Left hindlimb (tissue), 1 donor: Measurements from ENCODE around the gene CDC42BPA.
"Not testable (repeated sequence)": the region's sequence is repeated elsewhere in the genome, so short reads cannot be mapped to it uniquely, and the experiment has no call there.

Experiments
- DNase-seq: peaks from one replicate; pipeline ENCODE4 v3.0.0-alpha.2; 2018

Gene CDC42BPA

GRCh38 chr1:227125929-227126545, 192.3 kb downstream of the CDC42BPA start:
- no peak for DNase-seq

- no peak for DNase-seq
Observed at GRCh38 chr1:227124473-227124872, 193.8 kb downstream of the CDC42BPA start.

- DNase-seq, result no peak
Observed at GRCh38 chr1:227120826-227121225, 197.5 kb downstream of the CDC42BPA start.

GRCh38 chr1:227112538-227112937, 205.8 kb downstream of the CDC42BPA start:
- no peak for DNase-seq

GRCh38 chr1:227111782-227112181, 206.5 kb downstream of the CDC42BPA start:
- no peak for DNase-seq

DNA sequence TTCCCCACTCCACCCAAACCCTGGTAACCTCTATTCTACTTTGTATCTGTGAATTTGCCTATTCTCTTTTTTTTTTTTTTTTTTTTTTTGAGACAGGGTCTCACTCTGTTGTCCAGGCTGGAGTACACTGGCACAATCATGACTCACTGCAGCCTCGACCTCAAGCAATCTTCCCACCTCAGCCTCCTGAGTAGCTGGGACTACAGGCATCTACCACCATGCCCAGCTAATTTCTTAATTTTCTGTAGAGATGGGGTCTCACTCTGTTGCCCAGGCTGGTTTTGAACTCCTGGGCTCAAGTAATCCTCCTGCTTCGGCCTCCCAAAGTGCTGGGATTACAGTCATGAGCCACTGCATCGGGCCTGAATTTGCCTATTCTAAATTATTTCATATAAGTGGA, 213.0 kb downstream of the CDC42BPA start:
- DNase-seq, result not testable (repeated sequence)

DNA sequence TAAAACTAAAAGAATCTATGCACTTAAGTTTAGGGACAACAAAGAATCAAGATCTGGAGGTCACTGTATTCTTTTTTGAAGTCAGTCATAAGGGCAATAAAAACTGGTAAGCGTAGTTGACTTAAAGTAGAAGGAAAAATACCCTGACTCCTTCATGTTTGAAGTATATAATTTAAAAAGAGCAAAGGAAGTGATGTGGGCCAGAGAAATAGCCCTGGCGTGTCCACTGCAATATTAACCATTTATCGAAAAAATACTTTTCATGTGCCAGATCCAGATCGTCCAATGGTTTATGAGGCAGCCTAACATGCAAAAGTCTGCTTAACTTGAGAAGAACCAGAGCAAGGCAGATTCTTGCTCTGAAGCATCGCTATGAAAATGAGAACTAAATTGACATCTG, 216.2 kb downstream of the CDC42BPA start:
- DNase-seq, result no peak

- no peak for DNase-seq
Observed at GRCh38 chr1:227094249-227094966, 223.9 kb downstream of the CDC42BPA start.

GRCh38 chr1:227093309-227093708, 225.0 kb downstream of the CDC42BPA start:
- no peak for DNase-seq

DNA sequence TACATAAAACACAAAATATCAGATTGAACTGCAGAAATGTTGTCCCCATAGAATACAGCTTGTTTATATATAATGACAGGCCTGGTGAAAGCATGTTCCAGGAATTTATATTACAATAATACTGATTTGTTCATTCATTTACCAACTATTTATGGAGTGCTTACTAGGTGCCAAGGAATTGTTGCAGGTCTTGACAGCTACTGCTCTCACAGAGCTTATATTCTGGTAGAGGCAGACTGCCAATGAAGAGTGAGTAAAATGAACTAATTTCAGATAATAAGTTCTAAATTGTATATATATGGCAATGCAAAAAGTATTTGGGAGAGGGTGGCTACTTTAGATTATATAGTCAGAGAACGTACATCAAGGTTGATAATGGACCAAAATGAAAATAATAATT, 226.2 kb downstream of the CDC42BPA start:
- DNase-seq, result no peak

DNA sequence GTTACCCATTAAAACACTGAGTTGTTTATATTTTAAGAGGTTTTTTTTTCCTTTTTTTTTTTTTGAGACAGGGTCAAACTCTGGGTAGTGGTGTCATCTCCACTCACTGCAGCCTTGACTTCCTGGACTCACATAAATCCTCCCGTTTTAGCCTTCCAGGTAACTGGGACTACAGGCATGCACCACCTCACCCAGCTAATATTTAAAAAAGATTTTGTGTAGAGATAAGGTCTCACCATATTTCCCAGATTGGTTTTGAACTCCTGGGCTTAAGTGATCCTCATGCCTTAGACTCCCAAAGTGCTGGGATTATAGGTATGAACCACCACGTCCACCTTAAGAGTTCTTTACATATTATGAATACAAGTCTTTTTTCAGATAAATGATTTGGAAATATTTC, 231.7 kb downstream of the CDC42BPA start:
- DNase-seq, result no peak

GRCh38 chr1:227082999-227083746, 235.1 kb downstream of the CDC42BPA start:
- DNase-seq, result no peak

DNA sequence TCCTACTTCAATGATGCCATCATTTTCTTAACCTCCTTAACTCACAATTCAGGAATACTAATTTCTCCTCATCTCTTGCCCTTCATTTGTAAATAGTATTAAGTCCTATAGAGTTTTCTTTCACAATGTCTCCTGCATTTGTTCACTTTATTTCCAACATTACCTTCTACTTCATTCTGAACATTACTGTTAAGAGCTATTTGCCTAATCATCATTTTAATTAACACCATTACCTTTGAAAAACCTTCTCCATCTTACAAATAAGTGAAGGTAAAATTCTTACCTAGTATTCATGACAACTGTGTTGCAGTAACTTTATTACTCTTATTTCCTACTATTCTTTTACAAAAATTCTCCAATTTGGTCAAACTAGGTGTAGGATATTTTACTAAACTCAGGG, 240.5 kb downstream of the CDC42BPA start:
- no peak for DNase-seq

DNA sequence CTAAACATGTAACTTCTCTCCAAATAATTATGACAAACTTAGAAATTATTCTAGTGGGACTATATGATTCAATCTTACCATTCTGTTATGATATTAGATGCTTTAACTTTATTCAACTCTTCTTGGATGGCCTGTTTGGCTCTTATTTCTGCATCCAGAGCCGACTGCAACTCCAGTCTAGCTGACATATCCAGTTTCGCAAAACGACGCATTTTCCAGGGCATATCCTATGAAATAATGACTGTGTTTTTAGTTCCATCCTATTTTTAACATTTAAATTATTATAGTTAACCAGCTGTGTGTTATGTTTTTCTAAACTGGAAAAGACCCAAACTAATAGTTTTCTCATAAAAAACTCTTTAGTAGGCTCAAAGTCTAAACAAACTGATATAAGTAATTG, 244.5 kb downstream of the CDC42BPA start:
- no peak for DNase-seq

DNA sequence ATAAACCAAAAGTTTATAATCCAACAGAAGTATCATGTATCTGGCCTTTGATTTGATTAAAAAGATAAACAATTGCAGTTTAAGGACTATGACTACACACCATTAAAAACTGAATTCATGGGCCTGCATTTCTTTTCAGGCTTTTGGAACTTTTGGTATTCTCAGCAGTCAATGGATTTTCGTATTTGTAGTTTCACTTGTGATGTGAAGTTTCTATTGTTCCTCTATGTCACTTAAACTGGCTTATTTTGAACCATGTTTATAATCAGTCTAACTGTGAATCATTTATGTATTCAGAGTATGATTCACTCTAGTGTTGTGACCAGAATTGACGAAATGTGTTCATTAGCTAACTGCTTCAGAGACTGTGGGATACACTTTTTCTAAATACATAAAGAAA, 245.3 kb downstream of the CDC42BPA start:
- no peak for DNase-seq

DNA sequence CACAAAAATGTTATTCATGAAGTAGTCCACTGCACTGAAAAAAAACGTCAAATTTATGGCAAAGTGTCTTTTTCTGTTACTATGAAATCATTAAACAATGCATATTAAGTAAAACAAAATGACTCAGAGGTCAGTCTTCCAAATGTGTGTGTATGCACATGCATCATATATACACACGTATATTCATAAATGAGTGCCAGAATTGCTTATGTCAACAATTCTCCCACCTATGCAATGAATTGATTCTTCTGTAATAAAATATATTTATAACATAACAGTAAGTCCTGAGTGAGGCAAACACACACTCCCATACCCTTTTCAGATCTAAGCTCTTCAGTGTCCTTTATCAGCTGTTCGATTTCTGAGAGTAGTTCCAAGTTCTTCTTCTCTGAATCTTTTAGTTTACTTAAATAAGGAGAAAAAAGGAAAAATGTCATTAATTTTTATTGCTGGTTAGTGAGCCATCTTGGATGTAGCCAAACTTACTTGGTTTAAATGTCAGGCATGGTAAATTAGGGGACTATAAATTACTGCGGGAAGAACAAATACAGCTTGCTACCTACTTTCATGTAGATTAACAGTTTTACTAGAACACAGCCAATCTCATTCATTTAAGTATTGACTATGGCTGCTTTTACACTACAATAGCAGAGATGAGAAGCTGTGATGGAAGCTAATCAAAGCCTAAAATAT, 246.3 kb downstream of the CDC42BPA start:
- DNase-seq, result no peak

DNA sequence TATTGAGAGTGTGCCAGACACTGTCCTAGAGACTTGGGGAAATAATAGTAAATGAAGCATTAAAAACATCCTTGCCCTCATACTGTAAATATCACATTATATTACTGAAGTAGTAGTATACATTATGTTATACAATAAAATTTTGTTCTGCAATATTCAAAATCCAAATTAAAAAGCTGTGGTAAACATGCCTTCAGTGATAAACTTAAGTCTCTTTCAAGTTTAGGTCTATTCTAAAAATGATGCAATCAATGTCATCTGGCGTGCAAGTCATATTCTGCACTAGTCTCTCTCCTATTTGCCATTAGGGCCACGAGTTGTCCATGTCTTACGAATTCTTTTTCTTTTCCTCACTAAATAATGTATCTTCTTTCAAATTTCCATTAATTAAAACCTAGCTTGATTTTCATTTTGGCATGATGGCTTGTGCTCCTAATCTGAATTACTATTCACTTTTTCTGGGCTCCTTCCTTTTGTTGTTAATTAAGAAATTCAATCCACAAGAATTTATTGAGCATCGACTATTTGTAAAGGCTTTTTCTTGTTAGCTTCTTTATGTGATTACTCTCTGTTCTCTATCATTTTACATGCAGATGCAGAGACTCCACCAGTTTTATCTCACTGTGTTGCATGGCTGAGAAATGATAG, 247.5 kb downstream of the CDC42BPA start:
- no peak for DNase-seq

- DNase-seq, result no peak
Observed at GRCh38 chr1:227069490-227069889, 248.8 kb downstream of the CDC42BPA start.

GRCh38 chr1:227068883-227069282, 249.4 kb downstream of the CDC42BPA start:
- DNase-seq, result no peak

DNA sequence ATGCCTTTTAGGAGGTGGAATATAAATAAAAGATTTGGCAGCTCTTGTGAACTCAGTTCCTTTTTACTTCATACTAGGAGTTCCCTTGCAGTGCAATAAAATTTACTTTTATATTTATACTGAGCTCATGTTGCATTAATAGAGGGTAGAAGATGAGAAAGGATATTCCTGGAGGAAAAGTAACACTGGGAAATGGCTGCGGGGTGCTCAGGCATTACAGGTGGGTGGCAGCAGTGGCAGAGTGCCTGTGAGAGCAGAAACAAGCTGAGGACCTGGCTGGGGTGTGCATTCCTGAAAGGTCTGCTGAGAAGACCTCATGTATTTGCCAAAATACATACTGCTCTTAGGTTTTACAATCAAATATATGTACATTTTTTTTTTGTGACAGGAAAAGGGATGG, 251.3 kb downstream of the CDC42BPA start:
- DNase-seq, result no peak

DNA sequence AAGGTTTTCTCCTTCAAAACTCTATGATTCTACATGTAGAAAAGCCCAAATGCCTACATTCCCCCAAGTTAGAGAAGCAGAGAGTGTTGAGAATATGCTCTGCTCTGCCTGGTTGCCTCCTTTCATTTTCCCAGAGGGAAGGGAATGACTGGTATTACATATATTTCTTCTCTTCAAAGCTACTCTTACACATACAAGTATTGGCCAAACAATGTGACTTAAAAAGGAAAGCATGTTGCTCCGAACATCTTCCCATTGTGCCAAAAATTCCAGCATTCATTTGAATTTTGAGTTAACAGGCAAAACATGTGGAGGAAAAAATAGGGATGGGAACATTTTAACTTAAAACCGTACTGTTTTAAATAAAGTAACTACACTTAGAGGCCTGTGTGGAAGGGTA, 253.0 kb downstream of the CDC42BPA start:
- no peak for DNase-seq

- DNase-seq, result no peak
Observed at GRCh38 chr1:227062306-227062705, 256.0 kb downstream of the CDC42BPA start.

DNA sequence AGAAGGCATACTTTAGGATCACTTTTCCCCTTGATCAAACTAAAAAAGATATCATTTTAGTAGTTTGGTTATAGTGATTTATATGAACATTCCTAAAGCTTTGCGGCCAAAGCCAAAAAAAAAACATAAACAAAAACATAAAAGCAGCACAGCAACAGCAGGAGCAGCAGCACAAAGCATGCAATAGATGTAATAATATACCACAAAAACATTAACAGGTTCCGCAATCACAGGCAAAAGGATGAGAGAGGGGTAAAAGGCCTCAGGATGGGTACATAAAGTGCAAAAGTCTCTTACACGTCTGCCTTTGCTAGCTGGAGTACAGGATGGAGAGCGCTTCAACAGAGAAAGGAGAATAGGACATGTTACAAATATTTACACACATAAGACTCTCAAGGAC, 259.2 kb downstream of the CDC42BPA start:
- DNase-seq, result no peak
